WTC11 (cell line): ENCODE measurements around the gene HMX1. TPM values are rescaled to one million over a fixed set of nuclear protein-coding genes. Genes with fewer than 3 reads are reported as not detected.
A peak's percentile ranks its signal among the peaks of the same experiment; 100 is the strongest.

Experiments
- ATF1 ChIP-seq: sonication (generic); formaldehyde crosslinking; IDR thresholded peaks from 2 replicates; pipeline ENCODE4 v1.8.1; 2023; ENCODE audit warnings: mild to moderate bottlenecking, moderate library complexity, missing genetic modification reagents
- E2F4 ChIP-seq: sonication (generic); formaldehyde crosslinking; IDR thresholded peaks from 2 replicates; pipeline ENCODE4 v1.8.1; 2022; ENCODE audit warnings: low read depth, mild to moderate bottlenecking, moderate library complexity, missing genetic modification reagents, borderline replicate concordance
- ELF4 ChIP-seq: sonication (generic); formaldehyde crosslinking; IDR thresholded peaks from 2 replicates; pipeline ENCODE4 v1.8.1; 2022; ENCODE audit warnings: low read depth, mild to moderate bottlenecking, moderate library complexity, missing genetic modification reagents
- ETV6 ChIP-seq: sonication (generic); formaldehyde crosslinking; IDR thresholded peaks from 2 replicates; pipeline ENCODE4 v1.8.1; 2022; ENCODE audit warnings: mild to moderate bottlenecking, missing genetic modification reagents
- FOXP1 ChIP-seq: sonication (generic); formaldehyde crosslinking; IDR thresholded peaks from 2 replicates; pipeline ENCODE4 v1.8.0; 2022; ENCODE audit warnings: missing genetic modification reagents, mild to moderate bottlenecking, moderate library complexity, borderline replicate concordance
- FOXP4 ChIP-seq: sonication (generic); formaldehyde crosslinking; IDR thresholded peaks from 2 replicates; pipeline ENCODE4 v1.8.0; 2022; ENCODE audit warnings: mild to moderate bottlenecking, missing genetic modification reagents
- HMGA2 ChIP-seq: fragments of 250-450 bp; sonication (Bioruptor Pico); IDR thresholded peaks from 2 replicates; pipeline ENCODE4 v1.4.0; 2021; ENCODE audit warnings: mild to moderate bottlenecking, moderate library complexity
- IRF2 ChIP-seq: sonication (generic); formaldehyde crosslinking; IDR thresholded peaks from 2 replicates; pipeline ENCODE4 v1.8.0; 2022; ENCODE audit warnings: low read depth, missing genetic modification reagents, borderline replicate concordance
- JAZF1 ChIP-seq: fragments of 250-450 bp; sonication (Bioruptor Pico); IDR thresholded peaks from 2 replicates; pipeline ENCODE4 v1.9.0; 2021; ENCODE audit warnings: moderate library complexity, mild to moderate bottlenecking, inconsistent platforms
- OVOL2 ChIP-seq: fragments of 250-450 bp; sonication (Bioruptor Pico); IDR thresholded peaks from 2 replicates; pipeline ENCODE4 v1.9.0; 2021; ENCODE audit warnings: mild to moderate bottlenecking, borderline replicate concordance
- PRRX2 ChIP-seq: fragments of 250-450 bp; sonication (Bioruptor Pico); IDR thresholded peaks from 2 replicates; pipeline ENCODE4 v1.8.0; 2021; ENCODE audit warnings: mild to moderate bottlenecking
- RELA ChIP-seq: sonication (generic); formaldehyde crosslinking; IDR thresholded peaks from 2 replicates; pipeline ENCODE4 v1.8.1; 2022; ENCODE audit warnings: missing genetic modification reagents, mild to moderate bottlenecking, borderline replicate concordance
- SMAD3 ChIP-seq: sonication (generic); formaldehyde crosslinking; IDR thresholded peaks from 2 replicates; pipeline ENCODE4 v1.8.0; 2022; ENCODE audit warnings: missing genetic modification reagents, mild to moderate bottlenecking, borderline replicate concordance
- STAT6 ChIP-seq: sonication (generic); formaldehyde crosslinking; conservative IDR thresholded peaks from 2 replicates; pipeline ENCODE4 v1.8.1; 2023; ENCODE audit warnings: mild to moderate bottlenecking, low read depth, missing genetic modification reagents, moderate library complexity
- ZNF263 ChIP-seq: sonication (generic); formaldehyde crosslinking; IDR thresholded peaks from 2 replicates; pipeline ENCODE4 v1.8.1; 2022; ENCODE audit warnings: low read depth, mild to moderate bottlenecking, moderate library complexity, missing genetic modification reagents
- ZNF317 ChIP-seq: sonication (generic); formaldehyde crosslinking; IDR thresholded peaks from 2 replicates; pipeline ENCODE4 v1.8.1; 2023; ENCODE audit warnings: low read depth, mild to moderate bottlenecking, moderate library complexity, missing genetic modification reagents, borderline replicate concordance
- ZNF396 ChIP-seq: fragments of 250-450 bp; sonication (Bioruptor Pico); IDR thresholded peaks from 2 replicates; pipeline ENCODE4 v1.8.0; 2021; ENCODE audit warnings: mild to moderate bottlenecking, moderate library complexity, borderline replicate concordance
- ZNF532 ChIP-seq: fragments of 250-450 bp; sonication (Bioruptor Pico); IDR thresholded peaks from 2 replicates; pipeline ENCODE4 v1.9.0; 2021; ENCODE audit warnings: mild to moderate bottlenecking, borderline replicate concordance
- ZNF671 ChIP-seq: fragments of 250-450 bp; sonication (Bioruptor Pico); IDR thresholded peaks from 2 replicates; pipeline ENCODE4 v1.8.0; 2021; ENCODE audit warnings: mild to moderate bottlenecking
- total RNA-seq: library from RNA; stranded (reverse); gene quantifications from 3 replicates; pipeline ENCODE4 v1.2.3, GENCODE V29; 2021
- TF ChIP-seq, protein P1 (sequence below): fragments of 250-450 bp; sonication (Bioruptor Pico); conservative IDR thresholded peaks from 2 replicates; pipeline ENCODE4 v1.9.0; 2021; ENCODE audit warnings: mild to moderate bottlenecking
- TF ChIP-seq, protein P2 (sequence below): fragments of 250-450 bp; sonication (Bioruptor Pico); IDR thresholded peaks from 2 replicates; pipeline ENCODE4 v1.9.0; 2021; ENCODE audit warnings: mild to moderate bottlenecking

HMX1 gene
- total RNA-seq, 1 experiment from 2014 or later = 10.0 TPM

DNA sequence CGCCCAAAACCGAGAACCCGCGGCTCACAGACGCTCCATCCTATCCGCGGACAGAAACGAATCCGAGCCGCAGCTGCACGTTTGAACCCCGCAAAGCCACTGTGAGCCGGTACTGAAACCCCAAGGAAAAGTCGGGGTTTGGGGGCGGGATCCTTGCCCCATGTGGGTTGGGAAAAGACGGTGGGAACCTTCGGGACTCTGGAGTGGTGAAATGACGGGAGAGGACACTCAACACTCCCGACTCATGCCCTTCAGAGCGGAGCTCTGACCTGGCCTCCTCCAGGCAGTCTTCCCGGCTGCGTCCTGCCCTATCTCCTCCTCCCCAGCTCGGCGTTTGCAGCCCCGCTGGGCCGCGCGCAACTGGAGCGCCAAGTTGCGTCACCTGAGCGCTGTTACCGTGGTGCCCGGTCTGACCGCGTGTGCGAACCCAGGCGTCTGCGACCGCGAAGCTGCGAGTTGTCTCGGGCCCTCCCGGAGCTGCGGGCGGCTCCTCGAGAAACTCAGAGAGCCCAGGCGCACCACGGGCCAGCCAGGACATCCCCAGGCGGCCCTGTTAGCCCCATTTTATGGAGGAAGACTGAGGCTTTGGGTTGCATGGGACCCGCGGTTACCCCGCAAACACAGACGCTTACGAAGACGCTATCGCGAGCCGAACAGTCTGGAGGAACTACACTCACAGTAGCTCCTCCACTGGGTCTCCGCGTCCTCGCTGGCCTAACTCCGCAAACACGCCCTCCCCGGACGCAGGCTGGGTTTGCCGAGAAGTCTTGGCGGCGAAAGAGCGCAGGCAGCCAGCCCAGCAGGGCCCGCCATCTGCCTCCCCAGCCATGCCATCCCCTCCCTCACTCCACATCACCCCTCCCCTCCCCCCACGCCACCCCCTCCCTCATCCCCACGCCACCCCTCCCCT, 20.3 kb upstream of the HMX1 start (continued):
- TF ChIP-seq, protein P1, sequence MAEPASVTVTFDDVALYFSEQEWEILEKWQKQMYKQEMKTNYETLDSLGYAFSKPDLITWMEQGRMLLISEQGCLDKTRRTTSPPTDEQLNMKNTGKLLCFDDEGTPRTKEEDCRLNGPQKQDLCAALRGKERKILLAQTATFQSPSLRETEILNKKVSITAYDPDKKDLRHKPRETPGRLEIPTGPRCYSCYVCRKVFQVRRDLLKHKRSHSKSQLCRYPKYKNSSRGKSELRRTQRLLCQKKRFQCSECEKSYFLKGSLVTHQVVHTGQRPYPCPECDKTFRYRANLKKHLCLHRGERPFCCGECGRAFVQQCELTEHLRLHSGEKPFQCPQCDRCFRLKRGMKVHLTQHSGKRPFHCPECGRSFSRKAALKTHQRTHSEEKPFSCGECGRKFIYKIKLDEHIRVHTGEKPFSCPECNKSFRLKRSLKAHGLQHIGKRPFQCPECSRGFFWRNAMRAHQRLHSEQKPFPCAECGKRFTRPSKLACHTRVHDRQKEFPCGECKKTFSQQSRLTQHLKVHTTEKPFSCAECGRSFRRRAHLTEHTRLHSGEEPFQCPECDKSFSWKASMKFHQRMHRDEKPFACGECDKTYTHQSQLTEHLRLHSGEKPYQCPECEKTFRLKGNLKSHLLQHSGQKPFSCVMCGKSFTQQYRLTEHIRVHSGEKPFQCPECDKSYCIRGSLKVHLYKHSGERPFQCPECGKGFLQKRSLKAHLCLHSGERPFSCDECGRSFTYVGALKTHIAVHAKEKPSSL (CRISPR knock-in tag) = no peak
- TF ChIP-seq ATF1 (CRISPR knock-in tag) (no peak), FOXP4 (CRISPR knock-in tag) (0 out of 2 replicates have a peak, but pooled peaks have one; percentile 20), STAT6 (CRISPR knock-in tag) (no peak), ETV6 (CRISPR knock-in tag) (no peak), RELA (CRISPR knock-in tag) (peak; percentile 75; the same call in 1 of the 2 replicates), OVOL2 (CRISPR knock-in tag) (no peak), HMGA2 (CRISPR knock-in tag) (no peak), SMAD3 (CRISPR knock-in tag) (no peak), ZNF671 (no peak), IRF2 (no peak), FOXP1 (CRISPR knock-in tag) (peak; percentile 68; the same call in 1 of the 2 replicates), ZNF317 (CRISPR knock-in tag) (peak; percentile 56; the same call in 1 of the 2 replicates), ELF4 (no peak), ZNF396 (no peak), ZNF263 (CRISPR knock-in tag) (peak; percentile 72; the same call in 1 of the 2 replicates), E2F4 (CRISPR knock-in tag) (no peak; the same call in 1 of the 2 replicates), JAZF1 (no peak), ZNF532 (no peak), PRRX2 (CRISPR knock-in tag) (no peak)
- TF ChIP-seq, protein P2, sequence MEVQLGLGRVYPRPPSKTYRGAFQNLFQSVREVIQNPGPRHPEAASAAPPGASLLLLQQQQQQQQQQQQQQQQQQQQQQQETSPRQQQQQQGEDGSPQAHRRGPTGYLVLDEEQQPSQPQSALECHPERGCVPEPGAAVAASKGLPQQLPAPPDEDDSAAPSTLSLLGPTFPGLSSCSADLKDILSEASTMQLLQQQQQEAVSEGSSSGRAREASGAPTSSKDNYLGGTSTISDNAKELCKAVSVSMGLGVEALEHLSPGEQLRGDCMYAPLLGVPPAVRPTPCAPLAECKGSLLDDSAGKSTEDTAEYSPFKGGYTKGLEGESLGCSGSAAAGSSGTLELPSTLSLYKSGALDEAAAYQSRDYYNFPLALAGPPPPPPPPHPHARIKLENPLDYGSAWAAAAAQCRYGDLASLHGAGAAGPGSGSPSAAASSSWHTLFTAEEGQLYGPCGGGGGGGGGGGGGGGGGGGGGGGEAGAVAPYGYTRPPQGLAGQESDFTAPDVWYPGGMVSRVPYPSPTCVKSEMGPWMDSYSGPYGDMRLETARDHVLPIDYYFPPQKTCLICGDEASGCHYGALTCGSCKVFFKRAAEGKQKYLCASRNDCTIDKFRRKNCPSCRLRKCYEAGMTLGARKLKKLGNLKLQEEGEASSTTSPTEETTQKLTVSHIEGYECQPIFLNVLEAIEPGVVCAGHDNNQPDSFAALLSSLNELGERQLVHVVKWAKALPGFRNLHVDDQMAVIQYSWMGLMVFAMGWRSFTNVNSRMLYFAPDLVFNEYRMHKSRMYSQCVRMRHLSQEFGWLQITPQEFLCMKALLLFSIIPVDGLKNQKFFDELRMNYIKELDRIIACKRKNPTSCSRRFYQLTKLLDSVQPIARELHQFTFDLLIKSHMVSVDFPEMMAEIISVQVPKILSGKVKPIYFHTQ = no peak
